ENCODE results near the gene RIMOC1.

The RIMOC1 gene

DNA sequence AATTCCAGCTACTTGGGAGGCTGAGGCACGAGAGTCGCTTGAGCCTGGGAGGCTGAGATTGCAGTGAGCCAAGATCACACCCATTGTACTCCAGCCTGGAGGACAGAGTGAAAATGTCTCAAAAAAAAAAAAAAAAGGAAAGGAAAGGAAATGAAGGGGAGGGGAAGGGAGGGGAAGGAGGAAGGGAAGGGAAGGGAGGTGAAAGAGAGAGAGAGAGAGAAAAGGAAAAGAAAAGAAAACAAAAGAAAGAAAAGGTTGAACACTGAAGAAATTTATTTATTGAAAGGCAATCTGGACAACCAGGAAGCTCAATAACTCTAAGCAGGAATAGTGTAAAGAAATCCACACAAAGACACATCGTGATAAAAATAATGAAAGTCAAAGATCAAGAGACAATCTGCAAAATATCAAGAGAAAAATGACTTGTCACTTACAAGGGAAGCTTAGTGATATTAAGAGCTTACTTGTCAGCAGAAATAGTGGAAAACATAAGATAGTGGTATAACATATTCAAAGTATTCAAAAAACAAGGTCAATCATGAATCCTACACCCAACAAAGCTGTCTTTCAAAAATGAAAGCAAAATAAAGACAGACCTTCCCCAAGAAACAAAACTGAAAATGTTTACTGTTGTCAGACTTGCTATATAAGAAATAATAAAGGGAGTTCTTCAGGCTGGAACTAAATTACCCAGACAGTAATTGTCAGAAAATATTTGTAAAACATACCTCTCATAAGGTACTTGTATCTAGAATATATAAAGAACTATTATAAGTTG is 10.9 kb upstream of the RIMOC1 start:
- Histone ChIP-seq H3K9me2 (replicated peaks; ENCODE audit: insufficient read depth, low read length) (no peaks in the 10 kb centered on the region), H3K36me3 (replicated peaks; ENCODE audit: insufficient read depth, low read length) (no peaks in the 10 kb centered on the region), H3K9ac (ENCODE audit: low read length) (peak overlapping the region; percentile 24; the same call in 1 of the 2 replicates), H2AFZ (ENCODE audit: low read length) (peak overlapping the region; percentile 68), H3K4me2 (ENCODE audit: low read depth, low read length) (peak overlapping the region; percentile 76; the same call in 1 of the 2 replicates), H3K27ac (ENCODE audit: low read length) (peak overlapping the region; percentile 17; the same call in 1 of the 2 replicates), H3F3A (ENCODE audit: insufficient read depth, low read length) (no peaks in the 10 kb centered on the region), H4K20me1 (ENCODE audit: insufficient read depth, low read length) (no peaks in the 10 kb centered on the region), H3K9me3 (replicated peaks; ENCODE audit: insufficient read depth, low read length) (no peaks in the 10 kb centered on the region), H3K4me1 (ENCODE audit: low read length) (0 out of 2 replicates have a peak, but pooled peaks cover 3% of the 10 kb centered on the region), H3K27me3 (replicated peaks; ENCODE audit: insufficient read depth, low read length) (no peaks in the 10 kb centered on the region), H3K4me3 (ENCODE audit: low read length) (peak overlapping the region; percentile 50), H3K79me2 (ENCODE audit: low read length) (no peaks in the 10 kb centered on the region)
- TF ChIP-seq, protein P1, sequence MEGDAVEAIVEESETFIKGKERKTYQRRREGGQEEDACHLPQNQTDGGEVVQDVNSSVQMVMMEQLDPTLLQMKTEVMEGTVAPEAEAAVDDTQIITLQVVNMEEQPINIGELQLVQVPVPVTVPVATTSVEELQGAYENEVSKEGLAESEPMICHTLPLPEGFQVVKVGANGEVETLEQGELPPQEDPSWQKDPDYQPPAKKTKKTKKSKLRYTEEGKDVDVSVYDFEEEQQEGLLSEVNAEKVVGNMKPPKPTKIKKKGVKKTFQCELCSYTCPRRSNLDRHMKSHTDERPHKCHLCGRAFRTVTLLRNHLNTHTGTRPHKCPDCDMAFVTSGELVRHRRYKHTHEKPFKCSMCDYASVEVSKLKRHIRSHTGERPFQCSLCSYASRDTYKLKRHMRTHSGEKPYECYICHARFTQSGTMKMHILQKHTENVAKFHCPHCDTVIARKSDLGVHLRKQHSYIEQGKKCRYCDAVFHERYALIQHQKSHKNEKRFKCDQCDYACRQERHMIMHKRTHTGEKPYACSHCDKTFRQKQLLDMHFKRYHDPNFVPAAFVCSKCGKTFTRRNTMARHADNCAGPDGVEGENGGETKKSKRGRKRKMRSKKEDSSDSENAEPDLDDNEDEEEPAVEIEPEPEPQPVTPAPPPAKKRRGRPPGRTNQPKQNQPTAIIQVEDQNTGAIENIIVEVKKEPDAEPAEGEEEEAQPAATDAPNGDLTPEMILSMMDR (IDR thresholded peaks at IDR 0.05; ENCODE audit: low read length), result no peak
- no peak for TF ChIP-seq EZH2phosphoT487 (IDR thresholded peaks at IDR 0.05; ENCODE audit: low read length)
- peak; percentile 48 for DNase-seq

DNA sequence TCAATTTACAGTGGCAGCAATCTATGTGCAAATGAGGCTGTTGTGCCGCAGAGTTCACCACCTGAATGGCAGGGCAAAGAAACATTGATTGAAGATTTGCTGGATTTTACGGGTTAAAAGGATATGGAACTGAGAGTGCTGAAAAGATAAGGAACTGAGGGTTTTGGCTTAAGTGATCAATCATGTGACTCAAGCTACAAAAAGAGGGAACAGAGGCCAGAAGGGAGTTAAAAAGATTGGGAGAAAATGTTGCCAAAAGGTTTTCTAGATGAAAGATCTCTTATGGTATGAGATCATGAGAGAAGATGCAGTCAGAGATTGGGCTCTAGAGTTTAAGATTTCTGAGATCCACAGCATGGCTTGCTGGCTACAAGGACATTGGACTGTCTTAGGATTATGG is 7.9 kb upstream of the RIMOC1 start:
- H3K27me3 ChIP-seq (replicated peaks; ENCODE audit: insufficient read depth, low read length), result no peaks in the 10 kb centered on the region
- DNase-seq, result no peak
- H3F3A ChIP-seq (ENCODE audit: insufficient read depth, low read length), result no peaks in the 10 kb centered on the region
- no peaks in the 10 kb centered on the region for H3K9me3 ChIP-seq (replicated peaks; ENCODE audit: insufficient read depth, low read length)
- no peak overlapping the region for H3K27ac ChIP-seq (ENCODE audit: low read length)
- no peaks in the 10 kb centered on the region for H3K9me2 ChIP-seq (replicated peaks; ENCODE audit: insufficient read depth, low read length)
- no peaks in the 10 kb centered on the region for H3K79me2 ChIP-seq (ENCODE audit: low read length)
- H3K4me1 ChIP-seq (ENCODE audit: low read length), result 0 out of 2 replicates have a peak, but pooled peaks cover 3% of the 10 kb centered on the region
- no peaks in the 10 kb centered on the region for H4K20me1 ChIP-seq (ENCODE audit: insufficient read depth, low read length)
- H3K36me3 ChIP-seq (replicated peaks; ENCODE audit: insufficient read depth, low read length), result no peaks in the 10 kb centered on the region
- TF ChIP-seq EZH2 (optimal IDR thresholded peaks at IDR 0.05; ENCODE audit: low read depth, low read length) (no peak), EZH2phosphoT487 (IDR thresholded peaks at IDR 0.05; ENCODE audit: low read length) (no peak)
- TF ChIP-seq, protein P1 (IDR thresholded peaks at IDR 0.05; ENCODE audit: low read length), result no peak
- no peak overlapping the region for H2AFZ ChIP-seq (ENCODE audit: low read length)
- no peak overlapping the region for H3K9ac ChIP-seq (ENCODE audit: low read length)
- H3K4me2 ChIP-seq (ENCODE audit: low read depth, low read length), result no peak overlapping the region
- no peak overlapping the region for H3K4me3 ChIP-seq (ENCODE audit: low read length)

DNA sequence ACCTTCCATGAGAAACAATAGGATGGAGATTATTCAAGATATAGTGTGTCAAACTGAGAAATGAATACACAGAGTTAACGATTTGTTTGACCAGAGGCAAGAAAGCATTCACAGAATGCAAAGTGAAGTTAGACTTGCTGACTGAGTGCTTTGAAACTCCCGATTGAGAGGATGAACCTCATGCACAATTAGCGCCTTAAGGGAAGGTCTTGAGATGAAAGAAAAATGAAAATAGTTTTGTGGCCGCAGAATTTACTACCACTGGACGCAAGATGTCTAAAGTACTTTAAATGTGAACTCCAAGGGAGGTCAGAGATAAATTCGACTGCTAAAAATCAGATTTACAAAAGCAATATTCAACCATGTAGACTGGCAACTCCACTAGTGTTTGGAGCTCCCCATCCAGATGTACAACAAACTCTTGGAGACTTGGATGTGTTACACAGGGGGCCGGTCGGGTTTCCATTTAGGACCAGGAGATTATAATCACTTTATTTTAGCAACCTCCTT is 707 bp upstream of the RIMOC1 start:
- Histone ChIP-seq H3K79me2 (ENCODE audit: low read length) (peaks cover 43% of the 10 kb centered on the region), H3K27me3 (replicated peaks; ENCODE audit: insufficient read depth, low read length) (no peaks in the 10 kb centered on the region), H3K9ac (ENCODE audit: low read length) (peak overlapping the region; percentile 84), H3K36me3 (replicated peaks; ENCODE audit: insufficient read depth, low read length) (peaks cover 8% of the 10 kb centered on the region; the same call in 1 of the 2 replicates), H3K4me3 (ENCODE audit: low read length) (peak overlapping the region; percentile 78), H3K27ac (ENCODE audit: low read length) (peak overlapping the region; percentile 82), H3K4me2 (ENCODE audit: low read depth, low read length) (peak overlapping the region; percentile 78), H4K20me1 (ENCODE audit: insufficient read depth, low read length) (no peaks in the 10 kb centered on the region), H3K9me2 (replicated peaks; ENCODE audit: insufficient read depth, low read length) (no peaks in the 10 kb centered on the region), H3K9me3 (replicated peaks; ENCODE audit: insufficient read depth, low read length) (no peaks in the 10 kb centered on the region), H2AFZ (ENCODE audit: low read length) (peak overlapping the region; percentile 68), H3K4me1 (ENCODE audit: low read length) (peaks cover 24% of the 10 kb centered on the region), H3F3A (ENCODE audit: insufficient read depth, low read length) (peaks cover 15% of the 10 kb centered on the region)
- DNase-seq, result peak; percentile 60
- no peak for TF ChIP-seq EZH2 (optimal IDR thresholded peaks at IDR 0.05; ENCODE audit: low read depth, low read length)
- TF ChIP-seq, protein P1 (IDR thresholded peaks at IDR 0.05; ENCODE audit: low read length), result no peak
- TF ChIP-seq EZH2phosphoT487 (IDR thresholded peaks at IDR 0.05; ENCODE audit: low read length), result no peak

Measured in MM.1S (cell line).